Vagina (tissue), 2 donors: ENCODE measurements around the gene COL6A5.

Experiments used
- CTCF ChIP-seq, 3 experiments: fragments of 450-650 bp in 2 of 3; fragments of 200-600 bp in 1 of 3; sonication (generic) in 1 of 3; IDR thresholded peaks; one replicate each; pipeline ENCODE4 v1.5.1; 2017 to 2019; ENCODE audit warnings: antibody characterized with exemption in 3 of 3, mild to moderate bottlenecking in 2 of 3, moderate library complexity in 2 of 3
- POLR2A ChIP-seq, 2 donors: fragments of 450-650 bp; IDR thresholded peaks; one replicate each; pipeline ENCODE4 v1.6.1; 2017; ENCODE audit warnings: antibody characterized with exemption in 2 of 2, mild to moderate bottlenecking in 2 of 2, moderate library complexity in 2 of 2
- POLR2AphosphoS5 ChIP-seq, 2 donors: sonication (generic); formaldehyde crosslinking; IDR thresholded peaks; one replicate each; pipeline ENCODE4 v1.9.0; 2017; ENCODE audit warnings: antibody characterized with exemption in 2 of 2, mild to moderate bottlenecking in 2 of 2, low read depth in 1 of 2; ENCODE audit not compliant: insufficient read depth in 1 of 2

DNA sequence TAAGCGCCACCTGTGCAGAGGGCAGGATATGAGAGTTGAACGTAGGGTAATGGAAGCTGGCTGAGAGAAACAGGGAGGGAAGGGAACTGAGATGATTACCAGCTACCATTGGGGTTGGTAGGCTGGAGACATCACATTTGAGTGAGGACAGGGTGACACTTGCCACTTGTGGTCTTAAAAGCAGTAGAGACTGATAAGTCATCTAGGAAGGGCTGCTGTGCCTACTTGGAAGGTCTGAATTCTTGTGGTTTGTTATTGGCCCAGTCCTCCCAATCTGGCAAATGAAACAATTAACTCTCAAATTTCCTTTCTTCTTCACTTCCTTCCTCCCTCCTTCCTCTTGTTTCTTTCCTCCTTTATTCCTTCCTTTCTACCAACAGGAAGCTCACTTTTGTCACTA, 46.8 kb downstream of the COL6A5 start:
- TF ChIP-seq CTCF (IDR thresholded peaks at IDR 0.05) (no peak), POLR2A (IDR thresholded peaks at IDR 0.05) (no peak), POLR2AphosphoS5 (IDR thresholded peaks at IDR 0.05; ENCODE audit: insufficient read depth in 1 of 2, low read depth in 1 of 2) (no peak)
